HT-29 (cell line): ENCODE data around the gene UBAP1L. TPM values are rescaled to one million over a fixed set of nuclear protein-coding genes. Genes with fewer than 3 reads are reported as not detected.

ENCODE experiments used
- DNase-seq: peaks from one replicate; pipeline ENCODE4 v3.0.0-alpha.2; 2015; ENCODE audit warnings: low spot score
- total RNA-seq: library from RNA; depleted of rRNA; stranded (reverse); fragments of >200 nt; shearing (Covaris generic); gene quantifications from 2 replicates; pipeline ENCODE4 v1.2.3, GENCODE V29; 2014

UBAP1L gene
- total RNA-seq, 1 experiment from 2014 or later = 0.74 TPM

DNA sequence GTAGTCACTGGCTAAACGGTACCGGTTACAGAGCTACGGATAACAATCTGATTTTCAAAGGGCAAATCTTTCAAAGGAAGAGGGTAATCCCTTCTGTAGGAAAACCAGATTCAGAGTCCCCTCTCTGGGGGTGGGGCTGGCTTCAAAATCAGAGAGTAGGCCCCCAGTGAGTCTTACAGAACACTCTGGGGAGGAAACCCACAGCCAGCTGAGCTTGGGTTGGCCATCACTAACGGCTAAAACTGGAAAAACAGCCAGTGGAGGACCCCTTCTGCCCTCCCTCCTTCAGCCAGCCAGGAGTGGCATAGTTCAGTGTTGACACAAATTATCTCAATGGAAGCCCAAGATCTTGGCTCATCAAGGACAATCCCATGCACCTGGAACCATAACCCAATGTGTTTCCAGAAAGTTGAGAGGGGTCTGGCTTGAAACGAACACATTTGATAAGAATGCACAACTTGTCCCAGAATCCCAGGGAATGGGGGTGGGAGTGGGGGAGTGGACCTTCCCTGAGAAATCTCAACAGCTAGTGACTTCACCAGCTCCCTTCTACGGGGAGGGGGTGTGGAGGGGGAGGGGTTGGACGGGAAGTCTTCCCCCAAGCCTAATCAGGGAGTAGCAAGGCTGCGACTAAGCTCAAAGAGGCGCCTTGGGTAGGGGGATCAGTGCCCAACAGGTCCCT, 48.2 kb downstream of the UBAP1L start:
- DNase-seq = no peak

DNA sequence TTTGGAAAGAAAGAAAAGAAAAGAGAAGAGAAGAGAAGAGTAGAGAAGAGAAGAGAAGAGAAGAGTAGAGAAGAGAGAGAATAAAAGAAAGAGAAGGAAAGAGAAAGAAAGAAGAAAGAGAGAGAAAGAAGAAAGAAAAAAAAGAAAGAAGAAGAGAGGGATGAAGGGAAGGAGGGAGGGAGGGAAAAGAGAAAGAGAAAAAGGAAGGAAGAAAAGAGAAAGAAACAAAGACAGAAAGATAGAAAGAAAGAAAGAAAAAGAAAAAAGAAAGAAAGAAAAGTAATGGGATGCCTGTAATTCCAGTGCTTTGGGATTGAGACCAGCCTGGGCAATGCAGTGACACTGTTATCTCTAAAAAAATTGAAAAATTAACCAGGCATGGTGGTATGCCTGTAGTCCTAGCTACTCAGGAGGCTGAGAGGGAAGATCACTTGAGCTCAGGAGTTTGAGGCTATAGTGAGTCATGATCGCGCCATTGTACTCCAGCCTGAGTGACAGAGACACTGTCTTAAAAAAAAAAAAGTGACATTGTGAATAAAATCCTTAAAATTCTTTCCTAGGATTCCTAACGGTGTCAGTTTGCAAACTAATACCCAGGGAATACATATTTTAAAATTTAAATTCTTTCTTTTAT, 48.9 kb downstream of the UBAP1L start:
- no peak for DNase-seq

DNA sequence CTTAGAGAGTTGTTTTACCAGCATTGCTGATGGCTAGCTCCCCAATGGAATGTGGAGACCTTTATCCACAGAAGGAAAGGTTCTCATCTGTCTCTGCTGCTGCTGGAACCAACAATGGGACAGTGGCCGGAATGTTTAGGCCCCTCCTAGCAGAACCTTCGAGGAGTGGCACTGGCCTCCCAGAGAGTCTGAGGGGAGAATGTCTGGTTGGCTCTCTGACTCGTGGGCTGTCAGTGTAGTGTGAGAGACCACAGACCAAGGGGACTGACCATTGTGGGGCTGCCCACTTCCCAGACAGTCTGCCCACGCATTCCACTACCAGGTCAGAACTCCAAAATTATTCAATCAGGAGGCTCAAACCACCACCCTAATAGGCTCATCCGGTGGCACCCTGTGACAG, 52.3 kb downstream of the UBAP1L start:
- no peak for DNase-seq

DNA sequence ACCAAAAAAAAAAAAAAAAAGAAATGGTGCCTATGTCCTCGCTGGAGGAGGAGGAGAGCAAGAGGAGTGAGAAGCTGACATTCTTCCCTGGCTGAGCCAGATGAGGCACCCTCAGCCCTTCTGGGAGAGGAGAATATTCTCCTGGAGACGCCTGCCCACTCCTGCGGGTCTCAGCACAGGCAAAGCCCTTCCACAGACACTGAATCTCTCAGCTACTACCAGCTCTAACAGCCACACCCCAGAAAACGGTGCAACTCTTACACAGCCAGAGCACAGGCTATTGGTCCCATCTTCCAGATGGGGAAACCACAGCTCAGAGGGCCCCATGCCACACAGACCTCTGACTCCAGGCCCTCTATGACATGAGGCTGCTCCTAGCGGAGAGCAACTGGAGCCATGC, 52.9 kb downstream of the UBAP1L start:
- no peak for DNase-seq

DNA sequence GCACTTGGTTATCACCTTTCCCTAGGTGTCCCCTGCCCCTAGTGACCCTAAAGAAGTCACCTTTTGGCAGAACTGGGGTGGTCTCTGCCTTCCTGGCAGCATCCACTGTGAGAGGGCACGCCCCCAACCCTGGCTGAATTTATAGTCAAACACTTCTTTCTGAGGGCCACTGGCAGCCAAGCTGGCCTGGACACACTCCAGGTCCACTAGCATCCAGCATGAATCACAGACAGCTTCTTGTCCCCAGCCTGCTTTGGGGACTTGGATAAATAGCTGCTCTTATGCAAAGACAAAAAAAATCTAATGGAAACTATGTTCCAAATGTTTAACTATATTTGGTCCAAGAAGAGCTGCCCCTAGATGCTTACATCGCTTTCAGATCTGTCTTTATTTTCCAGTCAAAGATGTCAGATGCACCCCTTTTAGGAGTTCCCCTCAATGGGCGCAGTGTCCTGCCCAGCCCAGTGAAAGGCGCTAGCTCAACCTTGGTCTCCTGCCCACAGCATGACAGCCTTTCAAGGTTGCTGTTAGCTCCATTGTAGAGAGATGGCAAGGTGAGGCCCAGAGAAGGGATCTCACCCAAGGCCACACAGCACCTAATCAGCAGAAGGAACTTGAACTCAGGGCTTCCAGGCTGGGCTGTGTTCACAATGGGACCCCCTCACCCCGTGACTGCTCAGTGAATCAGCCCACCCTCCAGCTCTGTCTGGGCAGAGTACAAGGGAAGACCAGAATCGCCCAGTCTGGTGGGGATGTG, 54.2 kb downstream of the UBAP1L start:
- DNase-seq = no peak

DNA sequence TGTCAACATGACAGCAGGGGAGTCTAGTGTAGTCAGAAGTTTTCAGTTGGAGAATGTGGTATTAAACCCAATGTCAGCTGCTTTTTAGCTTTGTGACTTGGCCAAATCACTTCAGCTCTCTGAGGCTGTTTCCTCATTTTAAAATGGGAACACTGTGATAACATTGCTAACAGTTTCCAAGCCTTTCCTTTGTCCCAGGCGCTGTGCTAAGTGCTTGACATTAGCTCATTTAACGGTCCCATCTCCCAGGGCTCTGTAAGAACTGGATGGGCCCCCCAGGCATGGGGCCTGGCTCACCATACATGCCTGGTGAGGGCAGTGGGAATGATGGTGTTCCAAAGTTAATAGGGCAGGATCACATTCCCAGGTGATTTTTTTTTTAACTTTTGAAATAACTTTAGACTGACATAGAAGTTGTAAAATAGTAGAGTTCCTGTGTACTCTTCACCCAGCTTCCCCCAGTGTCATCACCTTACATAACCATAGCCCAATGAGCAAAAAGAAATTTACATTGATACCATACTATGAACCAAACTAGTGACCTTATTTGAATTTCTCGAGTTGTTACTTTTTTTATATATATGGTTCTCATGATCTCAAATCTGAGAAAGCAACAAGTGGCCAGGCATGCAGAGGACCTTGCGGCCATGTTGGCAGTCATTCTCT, 54.9 kb downstream of the UBAP1L start:
- no peak for DNase-seq

DNA sequence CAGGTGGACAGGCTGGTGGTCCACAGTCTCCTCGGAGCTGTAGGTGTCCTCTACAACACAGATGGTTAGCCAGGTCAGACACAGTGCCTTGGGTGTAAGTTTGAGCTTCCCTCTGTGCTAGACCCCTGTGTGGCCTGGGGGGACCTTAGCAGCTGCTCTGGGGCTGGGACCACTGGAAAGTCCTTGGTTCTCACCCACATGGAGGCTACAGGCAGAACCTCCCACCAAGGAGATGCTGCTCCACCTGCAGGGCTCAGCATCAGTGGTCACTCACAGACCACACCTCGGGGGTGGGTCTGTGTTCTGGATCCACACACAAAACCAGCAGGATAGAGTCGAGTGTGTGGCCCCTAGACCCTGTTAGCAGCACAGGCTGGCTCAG, 55.6 kb downstream of the UBAP1L start:
- DNase-seq = no peak

DNA sequence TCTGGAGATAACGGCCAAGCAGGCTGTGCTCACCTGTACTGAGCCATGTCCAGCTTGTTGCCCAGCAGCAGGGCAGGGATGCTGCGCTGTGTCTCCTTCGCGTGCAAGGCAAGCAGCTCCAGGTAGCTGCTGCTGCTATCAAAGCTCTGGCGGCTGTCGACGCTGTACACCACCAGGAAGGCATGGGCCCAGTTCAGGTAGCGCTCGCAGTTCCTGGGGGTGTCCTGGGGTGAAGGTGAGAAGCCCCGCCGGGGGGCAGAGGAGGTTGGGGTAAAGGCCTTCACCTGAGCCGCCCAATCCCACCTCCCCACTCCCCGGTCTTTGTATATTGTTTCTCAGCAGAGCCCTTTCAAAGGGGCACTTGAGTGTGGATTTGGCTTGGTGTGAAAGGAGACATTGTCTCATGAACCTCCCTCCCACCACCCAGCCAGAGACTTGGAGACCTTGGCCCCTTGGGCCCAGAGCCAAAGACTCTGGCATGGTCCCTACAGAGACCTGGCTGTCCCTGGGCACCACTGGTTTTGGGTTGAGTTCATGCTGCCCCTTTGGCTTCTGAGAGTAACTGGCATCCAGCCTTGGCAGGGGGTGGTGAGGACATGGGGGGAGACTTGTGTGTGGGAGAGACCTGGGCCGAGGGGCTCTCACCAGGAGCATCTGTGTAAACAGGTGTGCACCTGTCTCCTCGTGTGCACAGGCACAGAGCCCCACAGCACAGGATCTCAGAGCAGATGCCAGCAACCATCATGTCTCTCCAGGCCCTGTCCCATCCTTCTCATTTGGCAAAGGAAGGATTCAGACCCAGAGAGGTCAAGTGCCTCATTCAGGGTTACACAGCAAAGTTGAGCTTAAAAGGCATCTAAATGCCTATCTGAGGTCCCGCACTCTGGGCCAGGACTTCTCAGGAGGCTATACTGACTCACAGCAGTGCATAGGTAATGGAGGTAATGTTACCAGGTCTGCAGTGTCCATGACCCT, 56.3 kb downstream of the UBAP1L start:
- DNase-seq = no peak

DNA sequence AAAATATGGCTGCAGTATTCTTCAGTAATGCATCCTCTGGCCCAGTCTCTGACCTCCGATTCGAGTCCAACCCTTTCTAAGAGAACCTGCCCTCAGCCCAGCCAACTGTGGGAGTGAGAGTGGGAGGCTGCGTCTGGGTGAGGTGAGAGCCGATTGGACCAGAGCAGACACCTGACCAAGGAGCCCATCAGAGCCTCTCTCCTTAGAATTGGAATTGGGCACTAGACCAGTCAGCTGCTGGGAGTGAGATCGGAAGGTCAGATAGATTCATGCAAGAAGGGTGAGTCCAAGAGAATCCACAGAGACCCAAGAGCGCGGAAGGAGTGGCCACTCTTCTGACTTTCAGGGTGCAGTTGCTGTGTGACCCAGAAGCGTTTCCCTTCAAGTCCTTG, 57.5 kb downstream of the UBAP1L start:
- no peak for DNase-seq

DNA sequence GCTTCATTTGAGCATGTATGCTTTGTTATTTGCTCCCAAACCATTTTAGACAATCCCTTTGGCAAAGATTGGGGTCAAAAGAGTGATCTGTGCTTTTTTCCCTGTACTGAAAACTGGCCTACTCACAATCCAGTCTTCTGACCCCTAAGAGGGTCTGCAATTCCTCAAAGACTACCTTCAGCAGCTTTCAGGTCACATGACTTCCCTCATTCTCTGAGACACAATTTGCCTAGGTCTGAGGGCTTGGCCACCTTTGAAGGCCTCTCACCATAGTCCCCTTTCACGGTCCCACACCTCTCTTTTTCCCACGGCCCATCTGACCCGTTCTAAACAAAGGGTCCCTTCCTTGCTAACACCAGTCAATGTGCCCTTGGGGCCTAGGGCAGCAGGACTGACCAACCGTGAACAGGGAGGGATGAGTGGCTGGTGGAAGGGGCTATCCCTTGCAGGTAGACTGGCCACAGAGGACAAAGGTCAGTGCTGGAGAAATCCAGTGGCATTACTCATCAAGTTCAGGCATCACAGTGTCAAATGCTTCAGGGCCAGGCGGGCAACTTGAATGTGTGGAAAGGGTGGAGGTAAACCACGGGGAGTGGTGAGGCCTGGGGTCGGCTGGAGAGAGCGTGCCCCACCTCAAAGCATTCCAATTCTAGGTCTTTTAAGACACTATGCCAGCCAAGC, 58.0 kb downstream of the UBAP1L start:
- peak; percentile 97 for DNase-seq

DNA sequence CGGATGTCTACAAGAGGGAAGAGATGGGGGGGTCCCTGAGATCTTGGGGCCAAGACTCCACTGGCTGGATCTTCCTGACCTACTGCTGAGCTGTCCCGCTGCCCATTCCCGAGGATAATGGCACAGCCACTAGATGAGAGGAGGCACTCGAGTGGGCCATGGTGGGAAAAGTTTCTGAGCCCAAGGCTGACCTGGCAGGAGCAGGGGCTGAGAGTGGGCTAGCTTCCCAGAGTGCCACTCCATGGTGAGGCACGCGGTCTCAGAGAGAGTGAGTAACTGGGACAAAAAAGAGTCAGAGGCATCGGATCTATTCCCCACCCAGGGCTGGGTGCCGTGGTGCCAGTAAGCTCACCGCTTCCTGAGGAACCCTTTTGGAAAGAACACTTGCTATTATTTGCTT, 58.9 kb downstream of the UBAP1L start:
- DNase-seq = no peak

DNA sequence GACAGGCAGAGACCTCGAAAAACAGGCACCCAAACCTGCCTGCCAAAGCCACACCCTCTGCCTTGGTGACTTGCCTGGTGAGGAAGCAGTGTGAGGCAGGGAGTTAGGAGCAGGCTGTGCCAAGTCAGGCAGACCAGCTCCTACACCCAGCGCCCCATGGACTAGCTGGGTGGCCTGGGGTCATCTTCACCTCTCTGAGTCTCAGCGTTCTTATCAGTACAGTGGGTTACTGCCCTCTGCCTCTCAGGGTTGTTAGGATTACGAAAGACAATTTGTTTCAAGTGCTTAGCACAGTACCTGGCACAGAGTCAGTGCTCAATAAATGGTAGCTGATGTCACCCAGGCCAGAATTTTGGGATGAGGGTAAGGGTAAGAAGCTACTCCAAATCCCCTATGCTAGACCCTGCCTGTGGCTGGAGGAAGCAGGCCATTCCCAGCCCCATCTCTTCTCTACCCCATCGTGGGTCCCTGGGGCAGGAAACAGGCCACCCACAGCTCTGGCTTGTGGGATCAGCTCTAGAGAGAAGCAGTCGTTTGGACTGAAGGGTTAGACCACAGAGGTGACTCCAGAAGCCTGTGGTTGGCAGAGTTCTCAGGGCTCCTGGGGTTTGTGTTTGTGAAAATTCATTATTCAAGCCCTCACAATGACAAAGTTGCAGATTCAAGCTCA, 59.7 kb downstream of the UBAP1L start:
- DNase-seq = peak; percentile 40

DNA sequence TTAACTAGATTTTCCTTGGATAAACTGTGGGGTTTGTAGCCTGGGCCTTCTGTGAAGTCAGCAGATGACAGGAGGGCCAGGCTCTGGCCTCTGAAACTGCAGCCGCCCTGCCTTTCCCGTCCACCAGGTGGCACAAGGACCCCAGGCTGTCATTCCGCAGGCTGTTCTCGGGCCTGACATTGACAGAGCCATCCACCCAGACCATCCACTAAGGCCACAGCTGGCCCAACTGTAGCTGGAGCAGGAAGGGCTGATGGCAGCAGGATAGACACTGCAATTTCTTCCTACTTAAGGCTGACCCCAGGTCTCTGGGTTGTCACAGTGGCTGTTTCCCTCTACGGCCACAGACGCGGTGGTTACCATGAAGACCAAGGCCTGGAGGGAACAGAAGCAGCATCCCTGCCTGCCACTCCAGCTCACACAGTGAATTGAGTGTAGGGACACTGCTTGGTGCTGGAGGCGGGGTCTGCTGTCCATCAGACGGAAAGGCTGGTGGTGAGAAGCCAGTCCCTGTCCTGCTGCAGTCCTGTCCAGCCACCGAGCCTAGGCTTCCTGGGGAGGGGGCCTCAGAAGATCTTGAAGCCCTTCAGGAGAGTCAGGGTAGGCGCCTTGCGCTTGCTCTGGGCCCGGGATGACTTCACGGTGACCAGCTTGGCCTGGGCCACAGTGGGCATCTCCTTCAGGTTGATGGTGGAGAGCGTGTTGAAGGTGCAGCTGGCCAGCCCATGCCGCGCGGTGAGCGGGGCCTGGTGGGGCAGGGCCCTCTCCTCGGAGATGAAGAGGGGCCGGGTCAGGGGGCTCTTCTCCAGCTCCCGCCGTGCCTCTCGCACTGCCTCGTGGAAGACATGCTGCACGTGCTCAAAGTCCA, 60.4 kb downstream of the UBAP1L start:
- DNase-seq = peak; percentile 94

DNA sequence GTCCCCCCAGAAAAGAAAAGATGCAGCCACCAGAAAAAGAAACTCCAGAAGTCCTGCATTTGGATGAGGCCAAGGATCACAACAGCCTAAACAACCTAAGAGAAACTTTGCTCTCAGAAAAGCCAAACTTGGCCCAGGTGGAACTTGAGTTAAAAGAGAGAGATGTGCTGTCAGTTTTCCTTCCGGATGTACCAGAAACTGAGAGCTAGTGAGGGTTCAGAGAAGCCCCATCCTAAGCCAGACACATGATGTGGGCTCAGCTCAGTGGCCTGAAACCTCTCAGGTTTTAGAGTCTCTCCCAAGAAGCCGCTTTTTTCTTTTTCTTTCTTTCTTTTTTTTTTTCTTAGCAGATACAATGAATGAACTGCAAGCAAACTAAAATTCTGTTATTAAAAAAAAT, 62.0 kb downstream of the UBAP1L start:
- no peak for DNase-seq

DNA sequence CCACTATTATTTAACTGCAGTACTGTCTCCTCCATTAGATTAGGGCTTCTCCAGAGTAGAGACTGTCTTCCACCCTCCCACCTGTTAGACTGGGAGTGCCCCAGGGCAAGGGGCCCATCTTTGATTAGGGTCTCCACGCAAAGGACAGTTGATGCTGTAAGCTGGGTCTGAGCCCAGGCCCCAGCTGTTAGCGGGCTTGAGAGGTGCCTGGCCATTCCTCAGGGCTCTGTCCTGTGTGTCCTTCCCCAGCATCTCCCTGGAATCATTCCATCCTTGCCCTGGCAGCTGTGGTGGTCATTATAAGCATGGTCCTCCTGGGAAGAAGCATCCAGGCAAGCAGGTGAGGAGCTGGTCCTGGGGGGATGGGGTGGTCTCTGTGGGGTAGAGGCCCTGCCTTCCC, 63.7 kb downstream of the UBAP1L start:
- DNase-seq = no peak

DNA sequence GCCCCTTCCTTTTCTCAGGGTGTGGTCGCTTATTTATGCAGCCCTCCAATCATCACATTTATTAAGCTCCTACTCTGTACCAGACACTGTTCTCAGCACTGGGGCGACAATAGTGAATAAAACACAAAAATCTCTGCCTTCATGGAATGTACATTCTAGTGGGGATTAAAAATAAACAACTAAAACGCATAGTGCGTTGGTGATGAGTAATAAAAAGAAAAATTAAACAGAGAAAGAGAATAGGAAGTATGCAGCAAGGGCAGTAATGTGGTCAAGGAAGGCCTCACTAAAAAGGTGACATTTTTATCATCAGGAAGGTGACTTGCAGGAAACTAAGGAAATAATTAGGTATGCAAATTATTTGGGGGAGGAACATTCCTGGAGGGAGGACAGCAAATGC, 64.7 kb downstream of the UBAP1L start:
- DNase-seq = no peak

DNA sequence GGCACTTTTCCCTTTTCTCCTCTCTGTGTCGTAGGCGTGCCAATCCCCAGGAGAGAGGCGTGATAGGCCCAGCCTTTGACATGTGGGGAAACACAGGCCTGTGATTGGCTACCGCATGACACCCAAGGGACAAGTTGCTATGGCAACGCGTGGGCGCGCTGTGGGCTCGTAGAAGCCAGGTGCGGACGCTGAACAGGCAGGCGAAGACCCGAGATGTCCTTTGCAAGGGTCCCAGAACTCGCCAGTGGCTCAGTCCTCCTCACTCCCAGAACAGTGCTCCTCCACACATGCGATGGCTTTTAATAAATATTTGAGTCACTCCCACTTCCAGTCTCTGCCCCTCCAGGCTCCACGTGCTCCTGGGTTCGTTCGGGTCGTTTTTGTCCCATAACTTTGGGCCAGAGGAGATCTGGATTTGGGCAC, 65.6 kb downstream of the UBAP1L start:
- peak; percentile 99 for DNase-seq

DNA sequence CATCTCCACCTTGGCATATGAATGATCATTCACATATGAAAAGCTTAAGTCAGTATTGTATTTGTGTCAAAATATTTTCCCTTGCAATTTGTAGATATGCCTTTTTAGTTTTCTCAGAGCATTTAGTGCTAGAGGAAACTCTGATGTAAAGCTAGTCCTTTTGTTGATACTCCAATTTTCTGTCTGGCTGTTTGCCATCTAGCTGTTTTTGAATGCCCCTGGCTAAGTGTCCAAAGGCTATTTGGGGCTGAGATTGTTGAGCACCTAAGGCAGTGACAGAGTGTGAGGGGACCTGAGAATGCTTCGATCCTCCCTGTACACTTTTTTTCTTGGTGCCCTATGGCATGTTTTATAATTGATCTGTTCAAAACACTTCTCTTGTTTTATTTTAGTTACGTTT, 66.8 kb downstream of the UBAP1L start:
- DNase-seq = no peak
